Measurements from ENCODE around the gene SLC26A1.

The SLC26A1 gene

GRCh38 chr4:998096-998691 lies 5.0 kb upstream of the SLC26A1 start:
- no peak for DNase-seq

DNA sequence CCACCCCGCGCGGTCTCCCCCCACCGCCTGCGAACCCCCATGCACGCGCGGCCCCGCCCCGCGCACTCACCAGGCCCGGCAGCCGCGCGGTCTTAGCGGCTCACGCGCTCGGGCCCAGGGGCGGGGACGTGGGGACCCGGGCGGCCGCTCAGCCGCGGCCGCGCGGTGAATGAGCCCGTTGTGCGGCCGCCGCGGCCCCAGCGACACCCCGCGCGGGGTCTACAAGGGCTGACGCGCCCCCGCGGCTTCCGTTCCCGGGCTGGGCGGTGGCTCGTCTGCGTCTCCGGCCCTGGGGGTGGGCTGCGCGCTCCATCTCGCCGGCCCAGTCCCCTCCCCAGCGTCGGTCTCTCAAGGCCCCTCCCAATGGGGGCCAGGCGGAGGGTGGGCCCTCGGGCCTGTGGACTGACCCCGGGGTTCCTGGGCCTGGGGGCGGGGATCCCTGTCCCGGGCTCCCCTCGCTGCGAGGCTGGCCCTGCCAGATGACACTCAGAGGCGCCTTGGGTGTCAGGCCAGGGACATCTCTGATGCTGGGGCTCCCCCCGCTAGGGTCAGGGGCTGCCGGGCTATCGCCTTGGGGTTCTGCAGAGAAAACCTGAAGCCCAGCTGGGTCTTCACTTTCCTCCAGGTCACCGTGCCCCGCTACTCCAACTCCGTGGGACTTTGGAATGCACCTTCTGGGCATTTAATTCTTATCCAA lies 4.3 kb upstream of the SLC26A1 start:
- DNase-seq, result no peak

DNA sequence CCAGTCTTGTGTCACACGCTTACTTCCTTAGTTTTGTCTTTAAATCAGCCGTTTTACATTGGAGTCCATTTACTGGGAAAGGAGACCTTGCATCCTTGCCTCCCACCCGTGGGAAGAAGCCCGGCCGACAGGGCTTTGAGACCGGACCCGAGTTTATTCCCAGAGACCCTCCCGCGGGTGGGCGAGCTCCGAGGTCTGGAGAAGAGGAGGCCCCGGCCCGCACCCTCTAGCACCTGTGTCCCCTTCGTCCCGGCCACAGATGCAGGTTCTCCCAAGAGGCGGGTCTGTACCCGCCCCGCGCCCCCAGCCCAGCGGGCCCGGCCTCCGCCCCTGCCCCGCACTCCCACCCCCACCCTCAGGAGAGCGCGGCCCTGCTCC lies 3.8 kb upstream of the SLC26A1 start:
- no peak for DNase-seq

- no peak for DNase-seq
These were observed 3.1 kb upstream of the SLC26A1 start for GRCh38 chr4:996030-996996.

DNA sequence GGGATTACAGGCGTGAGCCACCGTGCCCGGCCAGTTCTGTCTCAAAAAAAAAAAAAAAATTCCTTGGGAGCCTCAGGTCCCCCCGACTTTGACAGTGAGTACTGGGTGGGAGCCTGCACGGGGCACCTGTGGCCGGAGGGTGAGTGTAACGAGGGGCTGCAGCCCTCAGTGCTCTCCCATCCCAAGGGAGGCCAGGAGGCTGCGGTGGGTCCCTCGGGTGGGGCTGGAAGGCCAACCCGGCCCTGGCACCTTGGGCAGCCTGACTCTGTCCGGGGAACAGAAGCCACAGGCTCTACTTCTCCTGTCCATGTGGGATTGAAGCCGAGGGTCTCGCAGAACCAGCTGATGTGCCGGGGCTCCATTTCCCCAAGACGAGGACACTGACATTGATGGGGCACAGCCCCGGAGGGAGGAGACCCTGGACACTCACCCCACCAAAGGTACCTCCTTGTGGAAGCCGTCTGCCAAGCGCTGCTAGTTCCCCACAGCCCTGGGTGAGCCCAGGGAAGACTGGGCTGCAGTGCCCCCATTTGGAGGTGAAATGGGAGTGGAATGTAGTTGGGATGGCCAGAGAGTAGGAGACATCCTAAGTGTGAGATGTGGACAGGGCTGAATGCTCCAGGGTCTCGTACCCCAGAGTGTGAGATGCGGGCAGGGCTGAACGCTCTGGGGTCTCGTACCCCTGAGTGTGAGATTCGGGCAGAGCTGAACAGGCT lies 2.3 kb upstream of the SLC26A1 start:
- no peak for DNase-seq

- no peak for DNase-seq
These were observed 700 bp downstream of the SLC26A1 start for GRCh38 chr4:992297-993110.

DNA sequence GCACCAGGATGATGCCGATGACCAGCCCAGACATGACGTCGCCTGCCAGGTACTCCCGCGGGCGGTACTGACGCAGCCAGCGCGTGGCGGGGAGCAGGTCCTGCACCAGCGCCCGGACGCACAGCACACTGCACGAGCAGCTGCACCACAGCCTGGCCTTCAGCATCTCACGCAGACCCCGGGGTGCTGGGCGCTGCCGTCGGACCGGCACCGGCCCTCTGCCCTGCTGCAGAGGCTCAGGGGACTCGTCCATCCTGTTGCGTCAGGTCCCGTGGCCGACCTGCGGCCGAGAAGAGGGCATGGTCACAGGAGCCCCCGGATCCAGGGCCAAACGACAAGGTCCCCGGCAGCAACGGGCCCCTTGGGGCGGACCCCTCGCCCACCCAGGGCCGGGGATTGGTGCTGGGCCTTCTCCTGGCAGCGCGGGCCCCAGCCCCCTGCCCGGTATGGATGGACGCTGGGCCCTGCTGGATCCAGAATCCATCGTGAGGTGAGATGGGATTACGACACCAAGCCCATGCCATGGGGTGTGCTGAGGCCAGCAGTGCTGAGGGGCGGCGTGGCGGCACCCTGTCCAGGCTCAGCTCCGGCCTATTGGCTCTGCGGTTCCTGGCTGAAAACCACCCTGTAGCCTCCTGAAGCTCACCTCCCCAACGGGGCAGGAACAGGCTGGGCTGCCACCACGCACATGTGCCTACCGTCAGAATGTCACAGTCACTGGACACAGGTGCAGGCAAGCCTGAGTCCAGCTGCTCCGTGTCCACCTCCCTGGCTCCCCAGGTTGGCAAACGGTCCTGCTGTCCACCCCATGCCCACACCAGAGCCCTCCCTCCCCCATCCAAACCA lies 1.5 kb downstream of the SLC26A1 start:
- no peak for DNase-seq

DNA sequence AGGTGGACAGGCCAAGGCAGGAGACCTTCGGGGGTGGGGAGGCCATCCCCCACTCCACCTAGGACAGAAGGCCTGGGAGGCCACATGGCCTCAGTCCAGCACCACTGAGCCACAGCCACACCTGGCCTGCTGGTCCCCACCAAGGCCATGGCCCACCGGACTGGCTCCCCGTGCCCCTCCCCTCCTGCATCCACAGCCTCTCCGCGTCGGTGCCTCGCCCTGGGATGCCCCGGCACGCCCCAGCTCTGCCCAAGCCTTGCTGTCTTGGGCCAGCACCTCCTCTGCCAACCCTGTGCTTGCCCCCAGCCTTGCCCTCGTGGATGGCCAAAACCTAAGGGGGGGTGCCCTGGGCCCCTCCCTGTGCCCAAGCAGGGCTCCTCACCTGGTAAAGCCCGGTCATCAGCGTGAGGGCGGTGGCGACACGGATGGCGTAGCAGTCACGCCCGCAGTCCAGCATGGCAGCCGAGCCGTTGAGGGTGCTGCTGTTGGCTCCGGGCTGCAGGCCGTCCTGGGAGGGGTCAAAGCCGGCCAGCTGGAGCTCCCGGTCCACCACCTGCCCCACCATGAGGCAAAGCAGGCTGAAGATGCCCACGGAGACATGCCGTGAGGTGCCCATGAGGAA lies 2.3 kb downstream of the SLC26A1 start:
- DNase-seq, result no peak

DNA sequence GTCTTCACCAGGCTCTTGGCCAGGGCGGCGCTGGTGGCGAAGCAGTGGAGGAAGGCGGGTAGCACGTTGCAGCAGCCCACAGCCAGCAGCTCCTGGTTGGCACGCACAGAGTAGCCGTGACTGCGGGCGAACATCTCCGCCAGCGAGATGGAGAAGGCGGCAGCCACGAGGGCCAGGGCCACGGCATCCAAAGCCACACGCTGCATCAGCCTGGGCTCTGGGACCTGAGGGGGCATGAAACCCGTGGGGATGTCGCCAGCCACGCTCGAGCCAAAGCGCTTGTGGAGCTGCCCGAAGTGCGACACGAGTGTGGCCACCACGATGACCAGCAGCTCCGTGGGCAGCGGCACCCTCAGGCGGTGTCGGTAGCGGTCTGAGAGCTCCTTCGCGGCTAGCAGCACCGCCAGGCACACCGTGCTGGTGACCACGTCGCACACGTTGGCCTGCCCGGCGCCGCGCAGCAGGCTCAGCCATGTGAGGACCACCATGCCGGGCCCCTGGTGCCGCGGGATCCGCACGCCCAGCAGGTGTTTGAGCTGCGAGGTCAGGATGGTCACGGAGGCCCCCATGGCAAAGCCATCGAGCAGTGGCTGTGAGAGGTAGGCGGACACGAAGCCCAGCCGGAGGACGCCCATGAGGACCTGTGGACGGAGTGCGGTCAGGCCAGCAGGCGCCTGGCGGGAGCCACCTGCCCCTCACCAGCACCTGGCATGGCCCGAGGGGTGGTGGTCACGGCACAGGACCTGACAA lies 3.3 kb downstream of the SLC26A1 start:
- DNase-seq, result no peak

- DNase-seq, result no peak
These were observed 4.2 kb downstream of the SLC26A1 start for GRCh38 chr4:988726-989721.

- peak; percentile 28 for DNase-seq
These were observed 5.3 kb downstream of the SLC26A1 start for GRCh38 chr4:987624-988513.

DNA sequence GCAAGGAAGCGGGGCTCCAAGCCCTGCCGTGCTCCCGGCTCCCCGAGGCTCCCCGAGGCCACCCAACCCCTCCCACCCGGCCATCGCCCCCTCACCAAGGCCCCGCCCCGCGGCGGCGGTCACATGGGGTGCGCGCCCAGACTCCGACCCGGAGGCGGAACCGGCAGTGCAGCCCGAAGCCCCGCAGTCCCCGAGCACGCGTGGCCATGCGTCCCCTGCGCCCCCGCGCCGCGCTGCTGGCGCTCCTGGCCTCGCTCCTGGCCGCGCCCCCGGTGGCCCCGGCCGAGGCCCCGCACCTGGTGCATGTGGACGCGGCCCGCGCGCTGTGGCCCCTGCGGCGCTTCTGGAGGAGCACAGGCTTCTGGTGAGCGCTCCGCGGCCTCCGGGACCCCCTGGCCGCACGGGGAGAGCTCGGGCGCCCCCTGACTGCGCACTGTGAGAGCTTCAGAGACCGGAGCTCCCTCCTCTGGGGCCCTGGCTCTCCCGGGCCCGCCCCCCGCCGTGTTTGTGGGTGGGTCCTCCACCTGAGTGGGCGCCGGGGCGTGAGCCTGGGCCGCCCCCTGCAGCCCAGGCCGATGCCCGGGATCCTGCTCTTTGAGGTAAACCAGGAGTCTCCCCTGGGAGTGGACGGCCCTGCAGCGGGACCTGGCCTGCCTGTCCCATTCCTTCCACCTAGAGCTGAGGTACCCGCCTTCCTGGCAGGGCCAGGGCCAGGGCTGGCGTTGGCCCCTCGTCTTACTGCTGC lies 6.2 kb downstream of the SLC26A1 start, which contains the start of gene IDUA:
Gene IDUA, plus strand, starts transcription at position 166 of the 745 bp plus-strand sequence. Its CDS starts 41 bp downstream, at position 207.
- peak; percentile 72 for DNase-seq

- DNase-seq, result no peak
These were observed 6.8 kb downstream of the SLC26A1 start for GRCh38 chr4:986428-986878.

GRCh38 chr4:985123-985830 lies 7.9 kb downstream of the SLC26A1 start:
- peak; percentile 48 for DNase-seq

DNA sequence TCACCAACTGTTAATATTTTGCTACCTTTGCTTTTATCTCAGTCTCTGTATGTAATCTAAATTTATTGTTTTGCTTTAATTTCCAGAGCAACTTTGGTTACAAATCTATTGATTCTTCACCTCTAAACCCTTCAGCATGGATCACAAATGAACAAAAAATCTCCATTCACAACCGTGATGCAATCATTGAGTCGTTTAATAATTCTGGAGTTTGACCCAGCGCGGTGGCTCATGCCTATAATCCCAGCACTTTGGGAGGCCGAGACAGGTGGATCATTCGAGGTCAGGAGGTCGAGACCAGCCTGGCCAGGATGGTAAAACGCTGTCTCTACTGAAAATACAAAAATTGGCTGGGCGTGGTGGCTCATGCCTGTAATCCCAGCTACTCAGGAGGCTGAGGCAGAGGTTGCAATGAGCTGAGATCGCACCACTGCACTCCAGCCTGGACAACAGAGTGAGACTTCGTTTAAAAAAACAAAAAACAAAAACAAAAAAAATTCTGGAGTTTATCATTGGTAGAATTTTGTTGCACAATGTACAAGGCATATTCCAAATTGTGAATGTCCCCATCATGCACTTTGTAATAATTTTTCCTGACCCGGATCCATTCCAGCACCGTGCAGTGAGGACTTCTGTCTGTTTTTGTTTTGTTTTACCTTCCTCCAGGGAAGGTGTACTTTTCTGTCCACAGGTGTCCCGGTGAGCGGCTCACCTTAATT lies 8.7 kb downstream of the SLC26A1 start:
- no peak for DNase-seq
